ENCODE measurements around the gene ZNF416.
A peak's percentile ranks its signal among the peaks of the same experiment; 100 is the strongest.

Gene ZNF416

GRCh38 chr19:57560049-57560491 is 18.6 kb downstream of the ZNF416 start:
- in situ Hi-C loops (cut with MboI; ENCODE audit: low pct_unique_long_range_greater_than_20kb, low sequenced_read_pairs), result no loop called here
- DNase-seq, result no peak

DNA sequence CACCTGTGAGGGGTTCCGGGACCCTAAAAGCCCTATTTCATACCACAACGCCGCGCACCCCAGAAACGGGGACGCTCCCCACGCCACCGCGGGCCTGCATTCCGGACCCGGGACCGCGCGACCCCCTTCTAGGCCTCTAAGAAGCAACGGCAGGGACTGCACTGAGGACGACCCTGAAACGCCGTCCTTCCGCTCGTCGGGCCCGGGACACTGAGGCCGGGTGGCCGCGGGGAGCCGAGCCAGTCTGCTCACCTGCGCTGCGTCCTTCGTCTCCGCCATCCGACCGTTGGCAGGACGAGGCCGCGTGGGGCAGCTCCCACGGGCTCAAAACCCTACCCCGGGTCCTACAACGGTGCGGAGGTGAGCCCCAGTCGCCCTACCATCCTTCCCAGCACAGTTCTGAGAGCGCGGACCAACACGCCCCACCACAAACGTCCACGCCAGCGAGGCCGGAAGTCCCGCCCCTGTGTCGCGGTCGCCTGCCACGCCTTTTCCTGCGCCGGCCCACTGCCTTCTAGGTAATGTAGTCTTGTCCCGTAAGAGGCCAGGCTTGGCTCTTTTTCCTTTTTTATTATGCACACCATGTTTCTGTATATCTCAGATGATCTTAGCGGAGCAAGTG is 19.2 kb downstream of the ZNF416 start, which contains the start of gene ZNF550:
Gene ZNF550, minus strand, starts transcription at position 460 of the 622 bp plus-strand sequence. Its CDS starts 181 bp downstream, at position 279.
- peak; percentile 92 for DNase-seq
- in situ Hi-C loops (cut with MboI; ENCODE audit: low pct_unique_long_range_greater_than_20kb, low sequenced_read_pairs), result no loop called here

DNA sequence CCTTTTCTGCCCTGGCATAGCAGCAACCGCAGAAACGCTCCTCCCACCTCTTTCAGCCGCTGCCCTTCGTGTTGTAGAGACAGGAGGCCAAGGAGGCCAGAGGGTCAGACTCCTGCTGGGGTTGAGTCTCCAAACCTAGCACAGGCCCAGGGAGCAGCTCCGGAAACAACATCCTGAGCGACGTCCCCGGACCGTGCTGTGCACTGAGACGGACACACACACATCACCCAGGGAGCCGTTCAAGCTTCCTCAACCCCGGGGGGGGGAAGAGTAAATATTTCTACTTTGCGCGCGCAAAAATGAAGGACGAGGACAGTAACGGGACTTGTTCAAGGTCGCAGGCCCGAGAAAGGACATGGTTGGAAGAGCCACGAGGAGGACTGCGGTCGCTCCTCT is 19.7 kb downstream of the ZNF416 start:
- peak; percentile 20 for DNase-seq
- in situ Hi-C loops (cut with MboI; ENCODE audit: low pct_unique_long_range_greater_than_20kb, low sequenced_read_pairs), result no loop called here

- in situ Hi-C loops (cut with MboI; ENCODE audit: low pct_unique_long_range_greater_than_20kb, low sequenced_read_pairs), result no loop called here
- no peak for DNase-seq
These were observed 20.2 kb downstream of the ZNF416 start for GRCh38 chr19:57558525-57558924.

- DNase-seq, result no peak
- in situ Hi-C loops (cut with MboI; ENCODE audit: low pct_unique_long_range_greater_than_20kb, low sequenced_read_pairs), result no loop called here
These were observed 21.1 kb downstream of the ZNF416 start for GRCh38 chr19:57557659-57558058.

DNA sequence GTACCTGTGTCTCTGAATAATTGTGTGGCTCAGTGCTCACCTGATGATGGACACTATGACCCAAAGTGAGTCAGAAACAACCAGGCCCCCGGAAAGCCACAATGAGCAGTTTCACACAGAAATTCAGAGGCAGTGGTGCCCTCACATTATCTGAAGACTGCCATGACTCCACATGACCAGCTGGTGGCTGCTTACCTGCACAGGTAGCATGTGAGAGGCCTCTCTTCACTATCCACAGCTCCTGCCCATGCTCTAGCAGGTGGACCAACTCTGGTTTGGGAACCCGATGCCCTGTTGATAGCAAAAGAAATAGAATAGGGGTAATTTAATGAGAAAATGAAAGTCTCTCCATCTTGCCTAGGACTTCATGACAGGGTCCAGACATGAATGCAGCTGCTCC is 26.3 kb downstream of the ZNF416 start:
- DNase-seq, result no peak
- in situ Hi-C loops (cut with MboI; ENCODE audit: low pct_unique_long_range_greater_than_20kb, low sequenced_read_pairs), result no loop called here

GRCh38 chr19:57546513-57546912 is 32.2 kb downstream of the ZNF416 start:
- in situ Hi-C loops (cut with MboI; ENCODE audit: low pct_unique_long_range_greater_than_20kb, low sequenced_read_pairs), result no loop called here

DNA sequence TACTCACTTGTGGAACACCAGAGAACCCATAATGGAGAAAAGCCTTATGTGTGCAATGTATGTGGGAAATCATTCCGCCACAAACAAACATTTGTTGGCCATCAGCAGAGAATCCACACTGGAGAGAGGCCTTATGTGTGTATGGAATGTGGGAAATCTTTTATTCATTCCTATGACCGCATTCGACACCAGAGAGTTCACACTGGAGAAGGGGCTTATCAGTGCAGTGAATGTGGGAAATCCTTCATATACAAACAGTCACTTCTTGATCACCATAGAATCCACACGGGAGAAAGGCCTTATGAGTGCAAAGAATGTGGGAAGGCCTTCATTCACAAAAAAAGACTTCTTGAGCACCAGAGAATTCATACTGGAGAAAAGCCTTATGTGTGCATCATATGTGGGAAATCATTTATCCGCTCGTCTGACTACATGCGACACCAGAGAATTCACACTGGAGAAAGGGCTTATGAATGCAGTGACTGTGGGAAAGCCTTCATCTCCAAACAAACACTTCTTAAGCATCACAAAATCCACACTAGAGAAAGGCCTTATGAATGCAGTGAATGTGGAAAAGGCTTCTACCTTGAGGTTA is 40.7 kb downstream of the ZNF416 start:
- in situ Hi-C loops (cut with MboI; ENCODE audit: low pct_unique_long_range_greater_than_20kb, low sequenced_read_pairs), result no loop called here
- DNase-seq, result peak; percentile 25

More at GRCh38 chr19:57546513-57546912, 32.2 kb downstream of the ZNF416 start:
- DNase-seq, result no peak

- DNase-seq, result peak; percentile 92
- in situ Hi-C loops (cut with MboI; ENCODE audit: low pct_unique_long_range_greater_than_20kb, low sequenced_read_pairs), result no loop called here
These were observed 51.4 kb downstream of the ZNF416 start, which contains the start of gene ZNF549 for GRCh38 chr19:57527136-57527881. Gene ZNF549, plus strand, starts transcription at chr19:57527356. Its CDS starts 218 bp downstream, at chr19:57527574.
